H9 (cell line): Measurements from ENCODE around the gene SEC23IP. TPM values are rescaled to one million over a fixed set of nuclear protein-coding genes. Genes with fewer than 3 reads are reported as not detected.
A peak's percentile ranks its signal among the peaks of the same experiment; 100 is the strongest.

Experiments
- DNase-seq: peaks from one replicate; pipeline ENCODE4 v3.0.0-alpha.2; 2017
- H2AFZ ChIP-seq: one replicate; pipeline ENCODE4 v1.6.1; 2013; ENCODE audit warnings: mild to moderate bottlenecking, low read length, control low read depth, moderate library complexity
- H2AK5ac ChIP-seq: 2 replicates; pipeline ENCODE4 v1.6.1; 2013; ENCODE audit warnings: low read length, control low read depth, mixed read lengths; ENCODE audit not compliant: insufficient read length
- H2BK120ac ChIP-seq: one replicate; pipeline ENCODE4 v1.6.1; 2013; ENCODE audit warnings: low read depth, mild to moderate bottlenecking, low read length, control low read depth, inconsistent platforms; ENCODE audit not compliant: poor library complexity, severe bottlenecking
- H2BK12ac ChIP-seq: 2 replicates; pipeline ENCODE4 v1.6.1; 2013; ENCODE audit warnings: low read length, control low read depth, mixed read lengths, low read depth; ENCODE audit not compliant: insufficient read length
- H2BK15ac ChIP-seq: 2 replicates; pipeline ENCODE4 v1.6.1; 2013; ENCODE audit warnings: low read depth, low read length, control low read depth
- H2BK20ac ChIP-seq: one replicate; pipeline ENCODE4 v1.6.1; 2013; ENCODE audit warnings: low read depth, mild to moderate bottlenecking, low read length, control low read depth, inconsistent platforms; ENCODE audit not compliant: poor library complexity, severe bottlenecking
- H2BK5ac ChIP-seq: 2 replicates; pipeline ENCODE4 v1.6.1; 2013; ENCODE audit warnings: low read length, control low read depth, mixed read lengths; ENCODE audit not compliant: insufficient read length
- H3K14ac ChIP-seq: 2 replicates; pipeline ENCODE4 v1.6.1; 2013; ENCODE audit warnings: low read length, control low read depth; ENCODE audit not compliant: insufficient read depth
- H3K18ac ChIP-seq: 2 replicates; pipeline ENCODE4 v1.6.1; 2013; ENCODE audit warnings: low read depth, mild to moderate bottlenecking, mixed read lengths, low read length, control low read depth; ENCODE audit not compliant: insufficient read length
- H3K23ac ChIP-seq: 2 replicates; pipeline ENCODE4 v1.6.1; 2013; ENCODE audit warnings: low read length, control low read depth, mixed read lengths, low read depth; ENCODE audit not compliant: insufficient read length
- H3K23me2 ChIP-seq: 2 replicates; pipeline ENCODE4 v1.6.1; 2013; ENCODE audit warnings: low read depth, mild to moderate bottlenecking, mixed read lengths, low read length, control low read depth; ENCODE audit not compliant: insufficient read length, poor library complexity, severe bottlenecking
- H3K27ac ChIP-seq: 2 replicates; pipeline ENCODE4 v1.5.1; 2013; ENCODE audit warnings: low read length, control low read depth, mixed read lengths, low read depth; ENCODE audit not compliant: insufficient read length
- H3K27me3 ChIP-seq: 2 replicates; pipeline ENCODE4 v1.6.1; 2013; ENCODE audit warnings: low read length, control low read depth, inconsistent platforms; ENCODE audit not compliant: insufficient read depth
- H3K4ac ChIP-seq: 2 replicates; pipeline ENCODE4 v1.6.1; 2013; ENCODE audit warnings: low read depth, mild to moderate bottlenecking, control low read depth, inconsistent platforms, low read length, moderate library complexity
- H3K4me1 ChIP-seq: 2 replicates; pipeline ENCODE4 v1.6.1; 2013; ENCODE audit warnings: low read length, control low read depth, inconsistent platforms; ENCODE audit not compliant: insufficient read depth
- H3K4me2 ChIP-seq: 2 replicates; pipeline ENCODE4 v1.6.1; 2013; ENCODE audit warnings: low read length, control low read depth, mixed read lengths; ENCODE audit not compliant: insufficient read length, insufficient read depth
- H3K56ac ChIP-seq: 2 replicates; pipeline ENCODE4 v1.6.1; 2013; ENCODE audit warnings: low read depth, mild to moderate bottlenecking, mixed read lengths, low read length, control low read depth; ENCODE audit not compliant: insufficient read length
- H3K79me1 ChIP-seq: 2 replicates; pipeline ENCODE4 v1.6.1; 2013; ENCODE audit warnings: low read depth, mild to moderate bottlenecking, moderate library complexity, low read length, control low read depth, inconsistent platforms; ENCODE audit not compliant: insufficient read depth, poor library complexity, severe bottlenecking
- H3K79me2 ChIP-seq: 2 replicates; pipeline ENCODE4 v1.6.1; 2013; ENCODE audit warnings: low read length, control low read depth, inconsistent platforms; ENCODE audit not compliant: insufficient read depth
- H3K9ac ChIP-seq: 2 replicates; pipeline ENCODE4 v1.6.1; 2013; ENCODE audit warnings: low read length, control low read depth, mixed read lengths; ENCODE audit not compliant: insufficient read length; ENCODE audit errors: extremely low read depth
- H3K9me3 ChIP-seq: one replicate; pipeline ENCODE4 v1.6.1; 2013; ENCODE audit warnings: low read depth, low read length, inconsistent platforms; ENCODE audit not compliant: control insufficient read depth
- H3T11ph ChIP-seq: one replicate; pipeline ENCODE4 v1.6.1; 2013; ENCODE audit warnings: mild to moderate bottlenecking, low read length, control low read depth, inconsistent platforms
- H4K20me1 ChIP-seq: one replicate; pipeline ENCODE4 v1.6.1; 2013; ENCODE audit not compliant: control insufficient read depth, insufficient read length, insufficient read depth
- H4K5ac ChIP-seq: 2 replicates; pipeline ENCODE4 v1.6.1; 2013; ENCODE audit warnings: low read depth, mild to moderate bottlenecking, mixed read lengths, low read length, control low read depth; ENCODE audit not compliant: insufficient read length
- H4K8ac ChIP-seq: replicated peaks from 2 replicates; pipeline ENCODE4 v1.6.1; 2013; ENCODE audit warnings: low read length, control low read depth, mixed read lengths, low read depth; ENCODE audit not compliant: insufficient read length
- H4K91ac ChIP-seq: 2 replicates; pipeline ENCODE4 v1.6.1; 2013; ENCODE audit warnings: low read depth, mild to moderate bottlenecking, moderate library complexity, mixed read lengths, low read length, control low read depth; ENCODE audit not compliant: insufficient read length
- H3K27ac Mint-ChIP-seq, 3 experiments: 2 replicates in 2 of 3; 3 replicates in 1 of 3; pipeline ENCODE4 v1.8.0; 2020 to 2021; ENCODE audit warnings: mixed read lengths in 3 of 3, mild to moderate bottlenecking in 1 of 3, moderate library complexity in 1 of 3
- H3K27me3 Mint-ChIP-seq: 2 replicates; pipeline ENCODE4 v1.8.0; 2021; ENCODE audit warnings: low read depth, mild to moderate bottlenecking, moderate library complexity, mixed read lengths
- H3K36me3 Mint-ChIP-seq, 3 experiments: 2 replicates in 2 of 3; 3 replicates in 1 of 3; pipeline ENCODE4 v1.8.0; 2020 to 2021; ENCODE audit warnings: low read depth in 3 of 3, mixed read lengths in 3 of 3; ENCODE audit not compliant: insufficient read depth in 1 of 3
- H3K4me1 Mint-ChIP-seq, 2 experiments: 2 replicates each; pipeline ENCODE4 v1.8.0; 2020; ENCODE audit warnings: mixed read lengths in 2 of 2
- H3K4me3 Mint-ChIP-seq, 2 experiments: 2 replicates in 1 of 2; 3 replicates in 1 of 2; pipeline ENCODE4 v1.8.0; 2020 to 2021; ENCODE audit warnings: mild to moderate bottlenecking in 2 of 2, mixed read lengths in 2 of 2, moderate library complexity in 1 of 2
- H3K9me3 Mint-ChIP-seq, 2 experiments: 2 replicates in 1 of 2; 3 replicates in 1 of 2; pipeline ENCODE4 v1.8.0; 2020; ENCODE audit warnings: mild to moderate bottlenecking in 2 of 2, mixed read lengths in 2 of 2, moderate library complexity in 1 of 2
- CTCF ChIP-seq: fragments of 200-600 bp; sonication (generic); conservative IDR thresholded peaks from 3 replicates; pipeline ENCODE4 v1.8.0; 2021; ENCODE audit warnings: antibody characterized with exemption, mild to moderate bottlenecking
- WGBS: extraction: QIAGEN DNeasy Blood & Tissue Kit; methylation state at CpG from one replicate; pipeline ENCODE4 v1.1.7; 2013; ENCODE audit warnings: missing lambda C conversion rate, low lambda C conversion rate, mixed read lengths; ENCODE audit not compliant: insufficient read length; ENCODE audit errors: extremely low coverage; 5-methylcytosine and 5-hydroxymethylcytosine counted together
- total RNA-seq: library from RNA; stranded (reverse); gene quantifications from 2 replicates; pipeline ENCODE4 v1.2.1, GENCODE V29; 2021

Gene SEC23IP
- total RNA-seq, 1 experiment from 2014 or later = 93.0 TPM

- Histone ChIP-seq H4K8ac (no peak overlapping the region), H3K4me1 (no peaks in the 10 kb centered on the region; the same call in 1 of the 2 replicates), H3K14ac (no peak overlapping the region), H4K91ac (no peak overlapping the region), H3K56ac (no peak overlapping the region), H2BK20ac (no peak overlapping the region), H3K4me2 (no peak overlapping the region), H3K27me3 (no peaks in the 10 kb centered on the region), H3K27ac (no peak overlapping the region), H2AFZ (no peak overlapping the region), H3T11ph (no peak overlapping the region), H2BK120ac (no peak overlapping the region), H4K20me1 (no peaks in the 10 kb centered on the region), H3K9me3 (no peaks in the 10 kb centered on the region), H2BK12ac (no peak overlapping the region), H3K4ac (no peak overlapping the region), H4K5ac (no peak overlapping the region), H2BK5ac (no peak overlapping the region), H2AK5ac (no peak overlapping the region), H2BK15ac (no peak overlapping the region), H3K79me2 (no peaks in the 10 kb centered on the region), H3K18ac (no peak overlapping the region), H3K23ac (no peak overlapping the region), H3K23me2 (no peaks in the 10 kb centered on the region), H3K79me1 (no peaks in the 10 kb centered on the region), H3K9ac (no peak overlapping the region)
- DNase-seq = no peak
- H3K9me3 Mint-ChIP-seq = no peaks in the 10 kb centered on the region
- H3K4me3 Mint-ChIP-seq = no peak overlapping the region
- peak overlapping the region in 2 of 3 experiments; percentile 58 to 72; a peak in 2 of 7 replicates for H3K27ac Mint-ChIP-seq
- H3K4me1 Mint-ChIP-seq = peaks cover 0 to 4% of the 10 kb centered on the region in 2 experiments; a peak in 2 of 4 replicates
- no peak for TF ChIP-seq CTCF
- WGBS = no CpG with 5 or more reads among the region's 3 CpGs
- no peaks in the 10 kb centered on the region for H3K27me3 Mint-ChIP-seq
- H3K36me3 Mint-ChIP-seq = peaks cover 32 to 75% (median 65%) of the 10 kb centered on the region in 3 experiments; a peak in 6 of 7 replicates
Measured at GRCh38 chr10:119849944-119850343, 42.6 kb upstream of the SEC23IP start.
